Stimulated activated CD8-positive, alpha-beta memory T cell treated with anti-CD3 and anti-CD28 coated beads, Interleukin-2, amount 100 ng/mL, for 1 hour (primary cell): Measurements from ENCODE around the gene BRINP2.

Experiments
- DNase-seq, 2 donors: peaks; one replicate each; pipeline ENCODE4 v3.0.0-alpha.2; 2020; ENCODE audit warnings: low read depth in 2 of 2

The BRINP2 gene

GRCh38 chr1:177164380-177165068 is 6.2 kb upstream of the BRINP2 start, which contains the start of gene ASTN1:
Gene ASTN1 (minus strand): TSS chr1:177164712. CDS start chr1:177164676, 36 bp downstream.
- DNase-seq, result no peak

GRCh38 chr1:177165069-177165439 is 5.7 kb upstream of the BRINP2 start:
- no peak for DNase-seq

- DNase-seq, result no peak
These were observed 872 bp downstream of the BRINP2 start for GRCh38 chr1:177171536-177172123.

GRCh38 chr1:177172272-177172671 is 1.5 kb downstream of the BRINP2 start:
- DNase-seq, result no peak

GRCh38 chr1:177172866-177173265 is 2.1 kb downstream of the BRINP2 start:
- no peak for DNase-seq

GRCh38 chr1:177173976-177174375 is 3.2 kb downstream of the BRINP2 start:
- no peak for DNase-seq

- no peak for DNase-seq
These were observed 4.3 kb downstream of the BRINP2 start for GRCh38 chr1:177174921-177175634.

- DNase-seq, result no peak
These were observed 10.5 kb downstream of the BRINP2 start for GRCh38 chr1:177181280-177181630.

- no peak for DNase-seq
These were observed 11.0 kb downstream of the BRINP2 start for GRCh38 chr1:177181631-177182291.

GRCh38 chr1:177183836-177184235 is 13.1 kb downstream of the BRINP2 start:
- DNase-seq, result no peak

- DNase-seq, result no peak
These were observed 14.5 kb downstream of the BRINP2 start for GRCh38 chr1:177185209-177185608.

GRCh38 chr1:177186639-177187038 is 15.9 kb downstream of the BRINP2 start:
- DNase-seq, result no peak

- DNase-seq, result no peak
These were observed 19.7 kb downstream of the BRINP2 start for GRCh38 chr1:177190308-177190970.

GRCh38 chr1:177198243-177198642 is 27.5 kb downstream of the BRINP2 start:
- no peak for DNase-seq

- DNase-seq, result no peak
These were observed 29.5 kb downstream of the BRINP2 start for GRCh38 chr1:177200290-177200689.

GRCh38 chr1:177206831-177207355 is 36.1 kb downstream of the BRINP2 start:
- DNase-seq, result no peak

GRCh38 chr1:177208920-177209319 is 38.2 kb downstream of the BRINP2 start:
- DNase-seq, result no peak

GRCh38 chr1:177209357-177209756 is 38.6 kb downstream of the BRINP2 start:
- DNase-seq, result no peak

- DNase-seq, result no peak
These were observed 39.3 kb downstream of the BRINP2 start for GRCh38 chr1:177210071-177210470.

- no peak for DNase-seq
These were observed 40.5 kb downstream of the BRINP2 start for GRCh38 chr1:177211231-177211630.

- DNase-seq, result no peak
These were observed 45.9 kb downstream of the BRINP2 start for GRCh38 chr1:177216587-177217202.
